NB4 (cell line): ENCODE results near the gene C6orf62.
"Not testable (repeated sequence)": the region's sequence is repeated elsewhere in the genome, so short reads cannot be mapped to it uniquely, and the experiment has no call there.

Experiments used
- DNase-seq: peaks from one replicate; pipeline ENCODE4 v3.0.0; 2010; ENCODE audit warnings: low read depth
- H3K4me3 ChIP-seq: one replicate; pipeline ENCODE4 v1.5.1; 2011; ENCODE audit warnings: mild to moderate bottlenecking, low read depth, low read length, moderate library complexity
- CTCF ChIP-seq: IDR thresholded peaks from one replicate; pipeline ENCODE4 v1.5.1; 2012; ENCODE audit warnings: low read depth, low read length
- MAX ChIP-seq: IDR thresholded peaks from 2 replicates; pipeline ENCODE4 v1.6.1; 2011; ENCODE audit warnings: low read depth, low read length
- MYC ChIP-seq: IDR thresholded peaks from 2 replicates; pipeline ENCODE4 v1.6.1; 2011; ENCODE audit warnings: low read depth, low read length
- POLR2A ChIP-seq: IDR thresholded peaks from 2 replicates; pipeline ENCODE4 v1.6.1; 2011; ENCODE audit warnings: mild to moderate bottlenecking; ENCODE audit not compliant: insufficient read length; ENCODE audit errors: extremely low read depth

C6orf62 gene

GRCh38 chr6:24699521-24700359, 19.2 kb downstream of the C6orf62 start:
- no peak for DNase-seq
- no peak overlapping the region for H3K4me3 ChIP-seq
- no peak for TF ChIP-seq MAX

GRCh38 chr6:24696097-24696496, 22.9 kb downstream of the C6orf62 start:
- TF ChIP-seq MAX (no peak), CTCF (no peak), MYC (no peak), POLR2A (no peak)
- H3K4me3 ChIP-seq, result no peak overlapping the region
- DNase-seq, result no peak

- DNase-seq, result peak; percentile 50
- not testable (repeated sequence) for H3K4me3 ChIP-seq
Measured at GRCh38 chr6:24695635-24696034, 23.3 kb downstream of the C6orf62 start.

- TF ChIP-seq POLR2A (no peak), CTCF (no peak), MAX (no peak), MYC (no peak)
- no peak for DNase-seq
- H3K4me3 ChIP-seq, result no peak overlapping the region
Measured at GRCh38 chr6:24694198-24694597, 24.8 kb downstream of the C6orf62 start.

- DNase-seq, result no peak
- no peak overlapping the region for H3K4me3 ChIP-seq
- no peak for TF ChIP-seq CTCF
- TF ChIP-seq MYC, result no peak
- no peak for TF ChIP-seq POLR2A
- TF ChIP-seq MAX, result no peak
Measured at GRCh38 chr6:24692848-24693592, 25.9 kb downstream of the C6orf62 start.

- TF ChIP-seq MAX (no peak), CTCF (no peak), POLR2A (no peak), MYC (no peak)
- DNase-seq, result no peak
- no peak overlapping the region for H3K4me3 ChIP-seq
Measured at GRCh38 chr6:24692415-24692814, 26.5 kb downstream of the C6orf62 start.
